SK-MEL-5 (cell line): ENCODE measurements around the gene MSLN. TPM values are rescaled to one million over a fixed set of nuclear protein-coding genes. Genes with fewer than 3 reads are reported as not detected.
"Not testable (repeated sequence)": the region's sequence is repeated elsewhere in the genome, so short reads cannot be mapped to it uniquely, and the experiment has no call there.

Source experiments
- DNase-seq: peaks from one replicate; pipeline ENCODE4 v3.0.0-alpha.2; 2016; ENCODE audit warnings: low read depth, low spot score
- in situ Hi-C: cut with HindIII; loops from 2 replicates; pipeline ENCODE4 v1.10.0; 2016; ENCODE audit warnings: low sequenced_read_pairs, high pct_unique_total_duplicates, low pct_unique_long_range_greater_than_20kb
- polyA plus RNA-seq, 2 experiments: library from polyadenylated mRNA; depleted of rRNA; stranded (reverse); fragments of >200 nt; gene quantifications; 2 replicates each; pipeline ENCODE4 v1.2.3, GENCODE V29; 2015
- total RNA-seq: library from RNA; depleted of rRNA; stranded (reverse); fragments of >200 nt; shearing (Covaris generic); gene quantifications from 2 replicates; pipeline ENCODE4 v1.2.3, GENCODE V29; 2014; rRNA removed

MSLN gene
- not detected in 2 replicates for total RNA-seq
- polyA plus RNA-seq (2015; cell fraction: cytosol; rRNA removed) = not detected in 2 replicates
- not detected in 2 replicates for polyA plus RNA-seq (2015; cell fraction: nucleus; rRNA removed)

- DNase-seq = no peak
- in situ Hi-C loops = no loop called here
Measured at GRCh38 chr16:760545-761343, at the start of gene MSLN. MSLN (plus strand) TSS chr16:760734; CDS start chr16:762681, 1,947 bp downstream.

GRCh38 chr16:711084-711483, 49.5 kb upstream of the MSLN start:
- no peak for DNase-seq
- in situ Hi-C loops = no loop called here

- peak; percentile 71 for DNase-seq
- in situ Hi-C loops = no loop called here
Measured at GRCh38 chr16:711548-712320, 48.8 kb upstream of the MSLN start.

- in situ Hi-C loops = not testable (repeated sequence)
- DNase-seq = peak; percentile 96
Measured at GRCh38 chr16:712740-713250, 47.7 kb upstream of the MSLN start.

- in situ Hi-C loops = no loop called here
- DNase-seq = no peak
Measured at GRCh38 chr16:714079-714478, 46.5 kb upstream of the MSLN start.

GRCh38 chr16:714558-715476, 45.7 kb upstream of the MSLN start, which contains the start of gene METRN:
METRN (plus strand) TSS chr16:715118; CDS start chr16:715290, 172 bp downstream.
- peak; percentile 78 for DNase-seq
- in situ Hi-C loops = no loop called here

GRCh38 chr16:715477-716199, 44.9 kb upstream of the MSLN start:
- DNase-seq = no peak
- in situ Hi-C loops = no loop called here

GRCh38 chr16:716200-716568, 44.4 kb upstream of the MSLN start:
- in situ Hi-C loops = no loop called here
- peak; percentile 69 for DNase-seq

- in situ Hi-C loops = no loop called here
- no peak for DNase-seq
Measured at GRCh38 chr16:716768-717325, 43.7 kb upstream of the MSLN start.

GRCh38 chr16:717450-718245, 42.9 kb upstream of the MSLN start:
- no peak for DNase-seq
- in situ Hi-C loops = no loop called here

GRCh38 chr16:718389-718788, 42.1 kb upstream of the MSLN start:
- in situ Hi-C loops = no loop called here
- no peak for DNase-seq

- no peak for DNase-seq
- in situ Hi-C loops = no loop called here
Measured at GRCh38 chr16:718922-719321, 41.6 kb upstream of the MSLN start.

- DNase-seq = peak; percentile 59
- in situ Hi-C loops = no loop called here
Measured at GRCh38 chr16:719815-720446, 40.6 kb upstream of the MSLN start.

- peak; percentile 77 for DNase-seq
- in situ Hi-C loops = no loop called here
Measured at GRCh38 chr16:720447-720989, 40.0 kb upstream of the MSLN start.
